Measurements from ENCODE around the gene FLRT2.

Gene FLRT2

DNA sequence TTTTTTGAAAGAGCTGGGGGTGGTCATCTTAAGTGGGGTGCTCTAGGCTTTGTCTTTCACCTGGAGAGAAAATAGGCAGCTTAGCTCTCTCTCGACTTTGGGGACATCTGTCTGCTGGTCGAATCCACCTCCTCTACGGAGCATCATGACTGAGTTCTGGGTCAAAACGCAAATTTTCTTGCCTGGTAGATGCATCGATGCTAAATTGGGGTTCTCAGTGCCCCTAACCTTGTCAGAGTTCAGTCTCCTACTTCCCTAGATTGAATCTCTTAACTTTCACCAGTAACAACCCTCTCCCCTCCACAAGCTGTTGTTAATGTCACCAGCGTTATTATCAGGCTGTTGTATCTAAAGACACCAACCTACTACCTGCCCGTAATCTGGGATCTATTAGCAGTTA is 682 bp downstream of the FLRT2 start:
- in situ Hi-C loops (cut with MboI; ENCODE audit: low sequenced_read_pairs) = no loop called here

GRCh38 chr14:85531141-85531586 is 1.2 kb downstream of the FLRT2 start:
- in situ Hi-C loops (cut with MboI; ENCODE audit: low sequenced_read_pairs) = no loop called here

DNA sequence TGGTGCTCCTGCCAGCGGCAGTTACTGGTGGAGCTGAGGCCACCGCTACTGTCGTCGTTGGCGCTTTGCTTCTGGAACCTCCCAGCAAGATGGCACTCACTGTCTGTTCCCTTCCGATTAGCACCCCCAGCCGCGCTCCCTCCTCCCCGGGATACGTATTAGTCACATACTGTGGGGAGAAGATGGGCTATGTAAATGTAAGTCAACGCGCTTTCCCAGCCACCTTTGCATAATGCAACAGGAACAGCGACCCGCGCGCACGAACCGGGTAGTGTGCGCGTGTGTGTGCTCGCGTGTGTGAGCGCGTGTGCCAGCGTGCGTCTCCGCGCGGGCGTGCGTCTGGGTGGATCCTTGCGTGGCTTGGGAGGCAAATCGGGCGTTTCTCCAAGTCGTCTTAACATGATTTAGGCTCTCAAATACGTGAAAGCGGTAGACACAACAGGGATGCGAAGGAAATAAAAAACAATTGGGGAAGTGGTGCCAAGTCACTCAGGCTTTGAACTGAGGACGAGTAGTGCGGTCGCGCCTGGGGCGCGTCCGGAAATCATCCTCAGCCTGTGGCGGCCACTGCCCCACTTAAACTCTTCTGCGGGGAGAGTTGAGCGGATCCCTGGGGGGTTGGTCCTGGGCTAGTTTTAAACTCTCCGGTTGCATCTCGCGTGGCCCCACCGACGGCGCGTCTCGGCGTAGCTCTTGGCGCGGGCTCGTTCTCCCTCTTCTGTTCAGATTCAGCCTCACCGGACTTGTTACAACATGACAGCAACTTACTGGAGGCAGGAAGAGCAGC is 1.8 kb downstream of the FLRT2 start:
- in situ Hi-C loops (cut with MboI; ENCODE audit: low sequenced_read_pairs) = no loop called here

DNA sequence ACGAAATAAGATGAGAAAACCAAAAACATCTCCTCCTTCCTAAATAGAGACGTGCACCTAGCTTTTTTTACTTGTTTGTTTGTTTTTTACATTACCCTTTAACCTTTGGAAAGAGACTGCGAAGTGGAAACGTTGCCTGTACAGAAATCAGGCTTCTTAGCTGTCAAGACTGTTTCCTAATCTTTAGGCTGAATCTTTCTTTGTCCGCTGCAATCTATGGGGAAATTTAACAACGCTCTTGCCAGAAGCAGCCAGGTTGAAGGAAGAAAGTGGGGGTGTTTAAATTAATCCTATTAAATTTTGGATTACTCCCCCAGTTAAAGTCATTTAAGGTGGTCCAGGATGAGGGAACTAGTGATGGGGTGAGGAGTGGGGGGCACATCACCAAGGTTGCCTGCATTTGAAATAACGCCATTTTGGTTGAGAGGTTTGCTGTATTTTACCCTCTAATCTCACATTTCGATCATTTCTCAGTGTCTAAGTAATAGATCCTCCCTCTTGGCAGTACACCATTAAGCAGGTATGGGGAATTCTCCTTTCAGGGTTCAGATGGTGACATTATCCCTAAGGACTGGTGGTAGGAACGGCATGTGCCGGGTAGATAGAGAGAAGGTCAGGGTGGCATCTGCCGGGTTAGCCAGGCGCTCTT is 2.6 kb downstream of the FLRT2 start:
- in situ Hi-C loops (cut with MboI; ENCODE audit: low sequenced_read_pairs) = no loop called here

- in situ Hi-C loops (cut with MboI; ENCODE audit: low sequenced_read_pairs) = no loop called here
These were observed 3.3 kb downstream of the FLRT2 start for GRCh38 chr14:85533023-85533860.

DNA sequence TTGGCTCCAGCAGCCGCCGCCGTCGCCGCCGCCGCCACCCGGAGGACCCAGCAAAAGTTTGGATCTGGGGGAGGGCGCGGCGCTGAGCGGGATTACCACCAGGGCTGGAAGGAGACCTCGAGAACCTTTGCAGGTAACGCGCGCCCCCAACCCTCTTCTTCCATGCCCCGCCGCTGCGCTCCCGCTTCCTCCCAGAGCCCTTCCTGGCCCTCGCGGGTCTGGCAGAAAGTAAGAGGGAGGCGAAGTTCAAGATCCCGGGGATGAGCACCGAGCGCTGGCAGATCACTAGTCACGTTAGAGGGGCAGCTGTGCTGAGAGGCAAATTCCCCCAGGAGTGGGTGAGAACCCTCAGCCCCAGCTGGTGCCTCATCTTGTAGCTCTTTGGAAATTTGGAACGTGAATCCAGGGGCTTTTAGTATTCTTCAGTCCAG is 3.9 kb downstream of the FLRT2 start:
- in situ Hi-C loops (cut with MboI; ENCODE audit: low sequenced_read_pairs) = no loop called here

GRCh38 chr14:85534458-85535293 is 4.7 kb downstream of the FLRT2 start:
- in situ Hi-C loops (cut with MboI; ENCODE audit: low sequenced_read_pairs) = no loop called here

DNA sequence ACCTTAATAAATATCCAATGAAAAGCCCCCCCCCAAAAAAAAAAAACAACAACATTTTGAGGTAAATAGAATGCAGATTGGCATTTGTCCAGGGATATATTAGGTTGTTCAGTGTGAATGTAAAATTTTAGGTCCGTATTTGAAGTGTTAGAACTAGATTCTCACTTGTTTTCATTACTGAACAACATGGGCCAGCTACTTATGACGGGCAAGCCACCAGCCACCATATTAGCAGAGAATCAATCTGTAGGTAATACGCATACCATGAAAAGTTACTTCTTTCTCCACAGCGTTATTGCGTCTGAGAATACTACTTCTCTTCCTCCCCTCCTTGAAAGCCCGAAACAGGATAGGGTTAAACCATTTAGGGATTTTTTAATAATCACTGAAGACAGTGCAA is 5.4 kb downstream of the FLRT2 start:
- in situ Hi-C loops (cut with MboI; ENCODE audit: low sequenced_read_pairs) = no loop called here

GRCh38 chr14:85535991-85536832 is 6.3 kb downstream of the FLRT2 start:
- in situ Hi-C loops (cut with MboI; ENCODE audit: low sequenced_read_pairs) = no loop called here

- in situ Hi-C loops (cut with MboI; ENCODE audit: low sequenced_read_pairs) = no loop called here
These were observed 6.9 kb downstream of the FLRT2 start for GRCh38 chr14:85536833-85537190.

DNA sequence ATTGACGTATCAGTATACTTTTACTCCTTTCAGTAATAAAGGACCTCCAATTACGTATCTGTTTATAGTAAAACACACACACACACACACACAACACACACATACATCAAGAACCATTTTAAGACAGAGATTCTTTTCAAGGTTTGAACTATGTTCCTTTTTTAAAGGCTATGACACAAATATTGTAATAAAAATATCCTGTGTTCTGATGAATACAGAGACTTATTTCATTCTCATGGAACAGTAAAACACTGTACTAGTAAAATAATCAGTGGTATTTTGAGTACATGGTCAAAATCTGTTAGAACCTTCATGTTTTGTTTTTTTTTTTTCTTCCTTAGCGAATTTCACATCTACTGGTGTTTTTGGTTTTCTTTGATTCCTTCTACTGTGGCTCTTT is 7.6 kb downstream of the FLRT2 start:
- in situ Hi-C loops (cut with MboI; ENCODE audit: low sequenced_read_pairs) = no loop called here

DNA sequence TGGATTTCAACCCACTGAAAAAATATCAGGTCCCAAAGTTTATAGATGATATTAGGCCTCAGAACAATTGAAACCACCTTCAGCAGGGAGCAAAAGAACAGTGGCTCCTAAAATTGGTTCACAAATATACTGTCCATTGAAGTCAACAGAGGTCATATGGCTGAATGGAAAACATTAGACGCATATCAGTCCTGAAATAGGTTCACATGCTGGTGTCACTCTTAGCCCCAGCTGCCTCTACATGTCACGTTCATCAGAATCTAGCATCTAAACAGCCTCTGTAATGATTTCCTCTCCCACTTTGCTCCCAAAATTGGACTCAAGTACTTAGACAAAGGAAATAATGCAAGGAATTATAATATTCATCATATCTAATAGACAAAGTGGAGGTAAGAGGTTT is 8.7 kb downstream of the FLRT2 start:
- in situ Hi-C loops (cut with MboI; ENCODE audit: low sequenced_read_pairs) = no loop called here

DNA sequence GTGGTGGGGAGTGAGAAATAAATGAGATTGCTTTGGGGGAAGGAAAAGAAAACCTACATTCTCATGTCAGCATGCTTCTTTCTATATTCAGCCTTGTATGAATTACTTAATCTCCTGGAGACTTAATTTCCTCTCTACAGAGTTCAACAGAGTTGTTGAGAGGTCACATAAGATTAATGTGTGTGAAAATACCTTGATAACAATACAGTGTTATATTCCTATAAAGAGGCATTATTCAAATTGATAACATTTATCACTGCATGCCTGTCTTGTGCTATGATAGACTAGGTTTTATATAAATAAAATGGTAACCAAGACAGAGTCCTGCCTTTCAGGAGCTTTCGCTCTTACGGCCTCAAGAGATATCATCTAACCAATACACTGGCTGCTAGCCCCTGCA is 9.6 kb downstream of the FLRT2 start:
- in situ Hi-C loops (cut with MboI; ENCODE audit: low sequenced_read_pairs) = no loop called here

- in situ Hi-C loops (cut with MboI; ENCODE audit: low sequenced_read_pairs) = no loop called here
These were observed 12.7 kb downstream of the FLRT2 start for GRCh38 chr14:85542623-85543022.

DNA sequence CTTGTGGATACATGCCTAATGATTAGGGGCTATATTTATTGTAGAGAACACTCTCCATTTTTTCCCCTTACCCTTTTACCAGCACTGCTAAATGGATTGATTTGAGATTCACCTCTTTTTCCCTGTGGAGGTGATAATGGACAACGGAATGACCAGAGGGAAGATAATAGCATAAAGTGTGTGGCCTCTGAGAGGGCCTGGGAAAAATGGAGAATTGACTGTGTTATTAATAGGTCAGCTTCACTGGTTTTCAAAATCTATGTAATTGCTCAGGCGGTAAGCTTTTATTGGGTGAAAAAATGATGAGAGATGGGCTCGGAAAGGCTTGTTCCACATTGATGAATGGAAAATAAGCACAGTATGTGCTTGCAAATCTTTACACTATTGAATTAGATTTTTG is 15.8 kb downstream of the FLRT2 start:
- in situ Hi-C loops (cut with MboI; ENCODE audit: low sequenced_read_pairs) = no loop called here

GRCh38 chr14:85546390-85546789 is 16.4 kb downstream of the FLRT2 start:
- in situ Hi-C loops (cut with MboI; ENCODE audit: low sequenced_read_pairs) = no loop called here

- in situ Hi-C loops (cut with MboI; ENCODE audit: low sequenced_read_pairs) = no loop called here
These were observed 19.8 kb downstream of the FLRT2 start for GRCh38 chr14:85549697-85550096.

- in situ Hi-C loops (cut with MboI; ENCODE audit: low sequenced_read_pairs) = no loop called here
These were observed 24.2 kb downstream of the FLRT2 start for GRCh38 chr14:85554106-85554505.

DNA sequence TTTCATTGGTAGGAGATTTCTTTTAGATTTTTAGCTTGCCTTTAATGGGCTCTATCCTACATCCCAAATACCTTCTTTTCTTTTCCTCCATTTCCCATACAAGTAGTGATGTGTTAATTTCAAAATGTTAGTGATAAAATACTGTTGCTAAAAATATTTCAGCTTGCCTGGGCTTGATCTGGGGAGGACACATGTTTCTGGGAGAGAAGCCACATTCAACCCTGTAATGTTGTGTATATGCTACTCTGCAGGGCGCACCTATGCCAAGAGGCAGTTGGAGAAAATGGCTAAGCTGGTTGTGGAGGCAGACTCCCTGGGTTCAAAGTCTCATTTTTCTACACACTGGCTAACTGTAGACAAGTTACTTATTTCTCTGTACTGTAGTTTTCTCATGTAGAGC is 26.3 kb downstream of the FLRT2 start:
- in situ Hi-C loops (cut with MboI; ENCODE audit: low sequenced_read_pairs) = no loop called here

GRCh38 chr14:85558505-85558904 is 28.6 kb downstream of the FLRT2 start:
- in situ Hi-C loops (cut with MboI; ENCODE audit: low sequenced_read_pairs) = no loop called here
